ENCODE results near the gene ARHGEF7.

DNA sequence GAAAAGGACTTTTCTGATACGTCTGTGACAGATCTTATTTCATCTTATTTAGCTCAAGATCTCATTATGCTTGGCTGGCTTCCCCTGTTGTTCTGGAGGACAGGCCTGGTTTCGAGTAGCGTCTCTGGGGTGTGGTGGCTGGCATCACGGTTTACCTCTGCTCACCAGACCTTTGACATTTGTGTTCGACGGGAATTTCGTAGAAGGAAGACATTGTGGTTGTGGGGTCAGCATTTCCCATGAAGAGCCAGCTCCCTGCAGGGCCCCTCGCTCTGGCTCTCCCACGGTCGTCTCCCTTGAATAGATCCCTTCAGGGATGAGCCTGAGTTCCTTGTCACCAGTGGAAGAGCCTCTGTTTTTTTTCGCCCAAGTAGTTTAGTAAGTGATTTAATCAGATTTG lies 126.8 kb downstream of the ARHGEF7 start:
- TF ChIP-seq YY1 (IDR thresholded peaks at IDR 0.05; ENCODE audit: insufficient read depth, insufficient read length), result no peak
- TF ChIP-seq ZNF274 (IDR thresholded peaks at IDR 0.05; ENCODE audit: low read depth, low read length), result no peak
- TF ChIP-seq SUZ12 (IDR thresholded peaks at IDR 0.05; ENCODE audit: extremely low read depth, insufficient read depth, insufficient read length), result no peak
